HG02852 (cell line): Measurements from ENCODE around the gene DYSF.
"Not testable (repeated sequence)": the region's sequence is repeated elsewhere in the genome, so short reads cannot be mapped to it uniquely, and the experiment has no call there.

Experiments used
- ATAC-seq: cut with Tn5 transposase; IDR thresholded peaks from one replicate; pipeline ENCODE4 v1.9.1; 2021; ENCODE audit warnings: mild to moderate bottlenecking, moderate library complexity; ENCODE audit not compliant: unreplicated experiment

DYSF gene

DNA sequence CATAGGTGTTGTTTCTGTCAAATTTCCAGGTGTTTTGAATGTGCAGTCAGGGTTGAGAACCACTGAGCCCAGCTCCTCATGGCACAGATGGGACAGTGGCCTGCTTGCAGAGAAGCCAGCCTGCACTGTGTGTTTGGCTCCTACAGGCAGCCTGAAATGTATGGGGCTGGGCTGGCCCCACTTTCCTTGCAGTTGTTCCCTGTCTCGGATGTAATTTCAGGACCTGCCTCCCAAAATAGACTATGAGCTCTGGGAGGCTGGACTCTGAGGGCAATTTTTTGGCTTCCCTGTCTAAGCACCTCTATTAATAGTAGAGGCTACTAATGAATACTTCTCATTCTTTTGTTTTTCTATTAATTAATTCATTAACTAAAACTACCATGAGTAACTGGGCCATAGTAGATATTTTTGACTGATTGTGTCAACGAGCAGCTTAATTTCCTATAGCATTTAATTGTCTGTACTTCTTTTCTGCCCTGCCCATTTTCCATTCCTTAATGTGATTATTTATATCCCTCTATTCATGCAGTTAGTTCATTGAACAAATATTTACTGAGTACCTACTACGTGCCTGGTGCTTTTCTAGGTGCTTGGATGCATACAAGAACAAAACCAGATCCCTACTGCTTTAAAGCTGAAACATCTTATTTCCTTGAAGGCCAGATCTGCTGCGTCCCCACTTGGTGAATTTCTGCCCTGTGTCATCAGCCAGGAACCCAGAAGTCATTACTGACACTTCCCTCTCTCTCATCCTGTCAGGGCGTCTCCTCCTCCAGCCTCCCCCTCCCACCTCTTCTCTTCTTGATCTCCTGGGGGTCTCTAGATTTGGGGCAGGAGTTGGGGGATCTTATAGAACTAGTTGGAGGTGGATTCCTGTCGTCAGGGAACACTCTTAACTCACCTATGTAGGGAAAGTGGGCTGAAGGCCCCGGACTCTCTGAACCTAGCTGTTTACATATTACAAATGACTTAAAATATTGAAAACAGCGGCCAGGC, 16.3 kb downstream of the DYSF start:
- no peak for ATAC-seq

DNA sequence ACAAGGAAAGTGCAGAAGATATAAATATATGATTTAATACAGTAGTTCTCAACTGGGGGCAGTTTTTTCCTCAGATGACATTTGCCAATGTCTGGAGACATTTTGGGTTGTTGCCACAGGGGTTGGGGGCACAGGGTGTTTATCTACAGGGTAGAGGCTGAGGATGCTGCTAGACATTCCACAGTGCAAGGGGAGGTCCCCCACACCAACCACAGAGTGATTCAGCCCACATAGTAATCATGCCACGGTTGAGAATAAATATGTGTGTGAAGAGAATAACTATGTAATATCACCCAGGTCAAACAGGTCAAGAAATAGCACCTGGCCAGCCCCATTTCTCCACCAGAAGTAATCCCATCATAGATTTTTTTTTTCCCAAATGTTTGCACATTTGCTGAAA, 17.9 kb downstream of the DYSF start:
- ATAC-seq = no peak

DNA sequence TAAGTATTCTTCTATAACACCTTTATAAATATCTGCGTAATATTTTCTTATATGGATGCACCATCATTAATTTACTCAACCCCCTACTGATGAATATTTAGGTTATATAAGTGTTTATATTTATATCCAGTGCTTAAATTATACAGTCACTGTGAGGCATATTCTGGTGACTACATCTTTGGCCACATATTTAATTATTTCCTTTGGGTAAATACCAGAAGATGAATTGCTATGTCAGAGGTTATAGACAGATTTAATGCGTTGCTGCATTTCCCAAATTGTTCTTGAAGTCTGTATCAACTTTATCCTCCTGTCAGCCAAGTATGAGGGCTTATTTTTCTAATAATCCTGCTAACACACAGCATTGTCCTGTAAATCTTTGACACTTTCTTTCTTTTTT, 18.7 kb downstream of the DYSF start:
- no peak for ATAC-seq

DNA sequence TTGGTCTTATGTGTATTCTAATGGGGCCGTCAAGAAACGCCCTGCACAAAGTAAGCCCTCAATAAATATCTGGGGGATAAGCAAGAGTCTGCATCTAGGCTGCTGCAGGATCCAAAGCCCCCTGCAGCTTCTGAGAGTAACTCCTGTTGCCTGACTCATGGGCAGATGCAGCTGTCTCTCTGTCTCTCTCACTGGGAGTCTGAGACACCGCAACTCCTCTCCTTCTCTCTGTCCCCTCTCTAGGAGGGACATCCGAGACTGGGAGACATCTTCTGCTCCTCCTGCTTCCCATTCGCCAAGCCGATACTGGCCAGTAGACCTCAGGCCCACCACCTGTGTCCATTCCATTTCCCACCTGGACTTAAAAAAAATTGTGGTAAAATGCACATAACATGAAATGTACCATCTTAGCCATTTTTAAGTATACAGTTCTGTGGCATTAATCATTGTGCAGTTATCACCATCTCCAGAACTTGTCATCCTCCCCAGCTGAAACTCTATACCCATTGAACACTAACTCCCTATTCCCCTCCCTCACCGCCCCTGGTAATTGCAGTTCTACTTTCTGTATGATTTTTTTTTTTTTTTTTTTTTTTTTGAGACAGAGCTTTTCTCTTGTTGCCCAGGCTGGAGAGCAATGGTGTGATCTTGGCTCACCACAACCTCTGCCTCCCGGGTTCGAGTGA, 20.1 kb downstream of the DYSF start:
- no peak for ATAC-seq

DNA sequence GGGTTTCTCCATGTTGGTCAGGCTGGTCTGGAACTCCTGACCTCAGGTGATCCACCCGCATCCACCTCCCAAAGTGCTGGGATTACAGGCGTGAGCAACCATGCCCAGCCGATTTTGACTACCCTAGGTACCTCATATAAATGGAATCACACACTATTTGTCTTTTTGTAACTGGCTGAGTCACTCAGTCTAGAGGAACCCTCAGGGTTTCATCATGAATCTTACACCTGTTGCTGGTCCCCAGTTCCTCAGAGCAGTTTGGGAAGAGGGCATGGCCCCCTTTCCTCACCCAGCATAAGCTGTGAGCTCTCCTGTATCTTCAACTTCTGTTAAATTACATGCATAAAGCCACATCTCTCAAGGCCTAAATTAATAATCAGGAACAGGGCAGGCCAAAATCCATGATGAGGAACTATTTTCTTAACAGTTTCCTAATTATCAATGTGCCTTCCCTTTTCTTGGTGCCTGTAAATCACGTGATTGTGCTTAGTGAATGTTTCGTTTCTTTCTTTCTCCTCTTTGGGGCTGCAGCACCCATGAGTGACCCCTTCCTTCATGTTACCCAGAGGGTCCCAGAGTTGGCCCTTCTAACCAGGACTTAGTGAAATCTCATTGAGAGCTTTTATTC, 20.9 kb downstream of the DYSF start:
- ATAC-seq = no peak

DNA sequence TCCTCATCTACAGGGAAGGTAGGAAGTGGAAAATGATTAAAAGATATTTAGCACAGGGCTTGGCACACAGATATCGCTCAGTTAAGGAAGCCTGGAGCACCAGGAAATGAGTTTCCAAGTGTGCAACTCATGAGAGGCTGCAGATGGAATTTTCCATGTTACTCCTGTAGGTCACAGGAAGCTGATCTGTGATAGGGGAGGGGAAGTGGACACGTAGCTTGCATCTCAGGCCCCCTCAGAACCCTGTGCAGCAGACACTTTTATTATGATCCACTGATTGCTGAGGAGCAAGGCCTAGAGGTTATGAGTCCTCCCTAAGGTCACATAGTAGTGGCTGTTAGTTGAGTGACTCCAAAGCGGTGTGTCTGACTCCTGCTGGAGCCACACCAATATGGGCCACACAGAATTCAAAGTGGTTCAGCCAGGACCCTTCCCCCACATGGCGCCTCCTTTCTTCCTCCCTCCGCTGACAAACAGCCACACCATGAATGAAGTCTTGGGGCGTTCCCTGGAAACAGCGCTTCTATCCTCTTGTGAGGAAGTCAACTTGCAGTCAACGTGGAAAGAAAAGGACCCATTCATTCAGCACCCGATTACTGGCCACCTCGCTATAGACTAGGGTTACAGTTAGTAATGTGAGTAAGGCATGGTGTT, 21.5 kb downstream of the DYSF start:
- no peak for ATAC-seq

DNA sequence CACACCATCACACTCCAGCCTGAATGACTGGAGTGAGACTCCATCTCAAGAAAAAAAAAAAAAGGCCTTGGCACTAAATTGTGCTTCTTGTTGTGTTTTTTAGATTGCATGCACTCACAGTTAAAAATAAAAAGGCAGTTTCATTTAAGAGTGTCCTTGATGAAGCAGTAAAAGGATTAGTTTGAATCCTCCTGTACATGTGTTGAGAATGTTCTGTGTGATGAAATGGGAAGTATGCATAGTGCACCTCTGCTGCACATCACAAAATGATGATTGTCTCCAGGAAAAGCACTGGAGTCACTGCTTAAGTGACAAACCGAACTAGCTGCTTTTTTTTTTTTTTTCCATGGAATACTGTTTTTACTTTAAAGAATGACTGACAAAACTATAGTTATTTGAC, 23.1 kb downstream of the DYSF start:
- ATAC-seq = no peak

DNA sequence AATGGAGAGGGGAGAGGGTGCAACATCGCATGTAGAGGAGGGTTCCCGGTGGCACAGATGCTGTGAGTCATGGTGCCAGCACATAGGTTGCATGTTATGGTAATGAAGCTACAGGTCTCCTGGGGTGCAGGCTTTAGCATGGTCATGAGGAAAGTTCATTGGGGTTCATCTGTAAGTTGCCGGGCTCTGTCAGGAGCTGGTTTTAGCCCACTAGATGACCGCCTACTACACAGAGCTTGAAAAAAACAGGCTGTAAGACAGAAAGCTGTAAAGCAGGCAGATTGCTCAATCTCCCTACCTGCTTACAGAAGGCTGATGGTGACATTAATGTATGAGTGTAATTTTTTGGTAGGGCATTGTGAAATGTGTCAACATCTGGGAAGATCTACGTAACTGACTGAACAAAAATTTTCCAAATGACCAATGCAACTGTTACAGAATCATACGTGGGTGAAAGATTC, 23.9 kb downstream of the DYSF start:
- ATAC-seq = no peak

DNA sequence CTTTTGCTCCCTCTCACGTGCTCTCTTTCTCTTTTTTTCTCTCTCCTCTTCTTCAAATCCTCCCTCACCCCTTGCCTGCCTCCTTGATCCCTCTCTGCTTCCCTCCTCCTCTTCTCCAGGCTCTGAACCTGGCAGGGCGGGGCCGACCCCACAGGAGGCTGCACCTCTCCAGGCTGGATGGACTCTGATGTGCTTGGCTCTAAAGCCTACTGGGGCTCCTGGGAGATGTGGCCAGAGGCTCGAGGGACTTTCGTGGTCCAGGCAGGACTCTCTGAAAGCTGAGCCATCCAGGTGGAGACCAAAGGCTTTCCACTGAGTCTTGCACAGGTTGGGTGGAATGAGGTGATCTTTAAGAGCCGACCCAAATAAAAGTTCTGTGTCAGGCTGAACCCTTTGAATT, 25.4 kb downstream of the DYSF start:
- ATAC-seq = no peak

DNA sequence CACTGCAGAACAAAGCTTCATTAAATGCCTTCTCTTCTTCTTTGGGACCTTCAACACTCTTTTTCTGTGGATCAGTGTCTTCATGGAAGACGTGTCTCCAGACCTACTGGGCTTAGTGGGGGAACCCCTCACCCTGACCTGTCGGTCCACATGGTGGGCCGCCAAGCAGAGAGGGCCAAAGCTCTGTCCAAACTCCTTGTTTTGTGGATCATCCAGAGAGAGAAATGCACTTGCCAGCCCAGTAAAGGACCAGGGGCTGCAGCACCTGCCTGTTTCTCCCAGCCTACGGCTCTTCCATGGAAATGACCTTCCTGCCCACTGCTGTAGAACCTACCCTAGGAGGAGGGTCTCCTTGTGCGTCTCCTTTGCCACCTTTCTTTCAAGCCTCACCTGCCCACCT, 25.9 kb downstream of the DYSF start:
- no peak for ATAC-seq

DNA sequence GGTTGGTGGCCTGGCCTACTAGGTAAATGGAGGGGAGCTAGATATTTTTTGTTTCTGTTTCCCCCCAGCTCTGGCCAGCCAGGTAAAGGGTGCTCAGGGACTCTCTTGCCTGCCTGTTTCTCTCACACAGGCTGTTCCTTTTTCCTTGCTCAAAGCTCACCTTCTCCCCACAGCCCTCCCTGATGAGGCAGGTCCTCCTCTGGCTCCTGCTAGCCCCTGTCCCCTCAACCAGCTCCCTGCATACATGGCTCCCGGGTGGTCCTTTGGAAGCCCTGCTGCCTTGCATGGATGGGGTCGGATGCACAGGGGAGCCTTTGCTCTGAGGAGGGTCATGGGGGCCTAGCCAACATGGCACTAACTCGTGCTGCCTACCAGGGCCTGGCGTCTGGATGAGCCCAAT, 27.8 kb downstream of the DYSF start:
- ATAC-seq = no peak

DNA sequence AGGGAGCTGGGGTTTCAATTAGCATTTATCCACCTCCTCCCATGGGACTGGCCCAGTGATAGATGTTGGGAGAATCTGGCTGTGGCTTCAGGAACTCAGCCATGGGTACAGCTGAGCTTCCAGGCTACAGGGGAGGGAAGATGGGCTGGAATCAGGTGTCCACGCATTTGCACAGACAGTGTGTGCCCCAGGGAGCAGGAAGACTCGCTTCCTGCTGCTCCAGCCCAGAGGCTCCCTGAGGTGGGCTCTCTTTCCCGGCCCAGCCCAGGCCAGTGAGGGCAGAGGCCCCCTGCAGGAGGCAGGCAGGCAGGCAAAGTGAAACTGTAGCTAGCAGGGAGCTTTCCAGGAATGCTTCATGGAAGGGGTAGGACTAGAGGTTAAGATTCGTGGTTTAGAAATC, 28.7 kb downstream of the DYSF start:
- no peak for ATAC-seq

DNA sequence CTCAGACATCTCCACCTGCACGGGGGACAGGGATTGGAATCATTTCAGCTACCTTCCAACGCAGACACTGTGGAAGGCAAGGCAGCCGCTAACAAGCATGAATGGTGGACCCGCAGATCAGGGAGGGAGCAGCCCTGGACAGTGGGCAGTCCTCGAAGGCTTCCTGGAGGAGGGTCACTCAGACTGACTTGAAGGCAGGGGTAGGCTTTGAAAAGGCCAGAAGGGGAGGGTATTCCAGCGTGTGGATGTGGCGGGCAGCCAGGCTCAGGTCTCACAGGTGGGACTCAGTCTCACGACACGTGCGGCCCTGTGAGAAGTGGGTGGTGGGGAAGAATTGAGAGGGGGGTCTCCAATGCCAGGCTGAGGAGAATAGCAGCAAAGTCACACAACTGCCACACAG, 29.9 kb downstream of the DYSF start:
- no peak for ATAC-seq

DNA sequence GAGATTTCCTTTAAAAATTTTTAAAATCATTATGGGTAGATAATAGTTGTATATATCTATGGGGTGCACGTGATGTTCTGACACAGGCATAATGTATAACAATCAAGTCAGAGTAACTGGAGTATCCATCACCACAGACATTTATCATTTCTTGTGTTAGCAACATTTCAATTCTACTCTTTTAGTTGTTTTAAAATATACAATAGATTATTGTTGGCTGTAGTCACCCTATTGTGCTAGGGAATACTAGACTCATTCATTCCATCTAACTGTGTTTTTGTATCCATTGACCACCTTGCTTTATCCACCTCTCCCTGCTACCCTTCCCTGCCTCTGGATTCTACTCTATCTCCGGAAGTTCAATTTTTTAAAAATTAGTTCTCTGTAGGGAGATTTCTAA, 31.0 kb downstream of the DYSF start:
- no peak for ATAC-seq

DNA sequence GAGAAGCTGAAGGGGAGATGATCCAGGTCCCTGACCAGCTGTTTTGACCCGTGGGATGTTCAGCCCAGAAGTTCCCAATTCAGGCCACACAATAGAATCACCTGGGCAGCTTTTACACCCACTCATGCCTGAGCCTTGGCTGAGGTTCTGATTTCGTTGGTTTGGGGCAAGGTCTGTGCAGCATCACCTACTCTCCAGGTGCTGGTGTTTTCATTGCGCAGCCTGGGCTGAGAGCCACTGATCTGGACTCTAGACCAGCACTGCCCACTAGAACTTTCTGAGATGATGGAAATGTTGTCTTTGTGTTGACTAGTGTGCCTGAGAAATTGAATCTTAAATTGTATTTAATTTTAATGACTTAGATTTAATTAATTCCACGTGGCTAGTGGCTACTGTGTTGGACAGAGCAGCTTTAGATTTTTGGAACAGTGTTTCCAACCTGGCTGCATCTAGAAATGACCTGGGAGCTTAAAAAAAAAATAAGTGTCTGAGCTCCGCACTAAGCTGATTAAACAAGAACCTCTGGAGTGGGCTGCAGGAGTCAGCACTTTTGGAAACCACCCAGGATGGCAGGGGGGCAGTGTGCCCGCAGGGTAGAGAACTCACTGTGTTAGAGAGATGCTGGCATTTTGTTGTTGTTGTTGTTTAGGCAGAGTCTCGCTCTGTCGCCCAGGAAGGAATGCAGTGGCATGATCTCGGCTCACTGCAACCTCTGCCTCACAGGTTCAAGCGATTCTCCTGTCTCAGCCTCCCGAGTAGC, 33.7 kb downstream of the DYSF start:
- ATAC-seq = no peak

DNA sequence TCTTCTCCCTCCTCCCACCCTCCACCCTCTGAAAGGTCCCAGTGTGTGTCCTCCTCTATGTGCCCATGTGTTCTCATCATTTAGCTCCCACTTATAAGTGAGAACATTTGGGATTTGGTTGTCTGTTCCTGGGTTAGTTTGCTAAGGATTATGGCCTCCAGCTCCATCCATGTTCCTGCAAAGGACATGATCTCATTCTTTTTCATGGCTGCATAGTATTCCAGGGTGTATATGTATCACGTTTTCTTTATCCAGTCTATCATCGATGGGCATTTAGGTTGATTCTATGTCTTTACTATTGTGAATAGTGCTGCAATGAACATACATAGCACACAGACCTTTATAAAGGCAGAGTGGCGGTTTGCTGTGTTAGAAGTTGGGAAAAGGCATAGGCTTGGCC, 38.2 kb downstream of the DYSF start:
- ATAC-seq = not testable (repeated sequence)

DNA sequence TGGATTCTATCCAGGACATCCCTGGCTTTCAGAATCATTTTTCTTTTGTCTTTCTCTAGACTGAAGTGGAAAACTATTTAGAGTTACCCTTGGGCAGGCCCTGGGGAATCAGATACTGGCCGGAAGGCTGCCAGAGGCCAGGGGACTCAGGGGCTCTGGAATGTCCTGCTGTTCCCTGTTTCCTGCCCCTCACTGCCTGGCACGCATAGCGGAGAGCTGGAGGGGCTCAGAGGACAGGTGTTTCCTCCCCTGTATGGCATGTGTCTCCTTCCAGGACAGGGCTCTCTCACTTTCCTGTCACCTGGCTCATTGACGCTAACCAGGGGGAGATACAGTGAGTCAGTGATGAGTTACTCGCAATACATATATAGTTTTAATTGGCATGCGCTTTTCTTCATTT, 38.8 kb downstream of the DYSF start:
- no peak for ATAC-seq

DNA sequence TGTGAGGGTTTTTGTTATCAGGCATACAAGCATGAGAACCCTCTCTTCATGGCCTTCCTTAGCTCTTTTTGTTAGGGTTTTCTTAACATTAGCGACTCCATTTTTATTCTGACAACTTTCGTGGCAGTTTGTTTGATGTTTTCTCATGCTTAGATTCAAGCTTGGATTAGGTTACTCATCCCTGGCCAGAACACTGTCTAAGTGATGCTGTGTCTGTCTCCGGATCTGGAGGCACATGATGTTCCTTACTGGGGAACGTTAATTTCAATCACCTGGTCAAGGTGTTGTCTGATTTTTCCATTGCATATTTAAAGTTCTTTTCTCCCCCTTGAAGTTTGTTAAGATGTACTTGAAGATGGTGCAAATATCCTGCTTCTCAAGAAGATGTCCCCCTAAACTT, 40.7 kb downstream of the DYSF start:
- no peak for ATAC-seq

DNA sequence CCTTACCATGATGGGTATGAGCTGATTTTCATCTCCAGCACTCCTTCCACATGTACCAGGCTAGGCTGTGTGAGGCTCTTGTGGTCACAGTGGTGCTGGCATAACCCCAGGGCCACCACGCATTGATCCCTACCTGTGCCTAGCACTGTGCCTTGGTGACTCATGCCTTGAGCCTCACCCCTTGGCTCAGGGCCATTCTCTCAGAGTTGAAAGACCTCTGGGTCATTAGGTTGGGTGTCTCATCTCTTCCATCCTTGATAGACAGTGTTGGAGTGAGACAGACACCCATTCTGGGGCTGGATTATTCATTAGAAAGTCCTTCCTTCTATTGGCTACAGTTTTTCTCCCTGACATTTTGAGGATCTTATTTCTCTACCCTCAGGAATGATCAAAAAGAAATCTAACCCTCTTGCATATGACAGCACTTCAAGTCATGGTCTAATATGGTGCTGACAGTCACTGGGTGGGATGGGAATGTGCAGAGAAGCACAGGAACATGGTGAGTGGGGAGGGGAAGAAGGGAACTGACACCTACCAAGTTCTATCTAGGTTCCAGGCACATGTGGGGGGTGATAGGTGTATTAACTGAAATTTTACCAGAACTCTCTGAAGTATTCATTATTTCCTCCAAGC, 41.3 kb downstream of the DYSF start:
- ATAC-seq = no peak

DNA sequence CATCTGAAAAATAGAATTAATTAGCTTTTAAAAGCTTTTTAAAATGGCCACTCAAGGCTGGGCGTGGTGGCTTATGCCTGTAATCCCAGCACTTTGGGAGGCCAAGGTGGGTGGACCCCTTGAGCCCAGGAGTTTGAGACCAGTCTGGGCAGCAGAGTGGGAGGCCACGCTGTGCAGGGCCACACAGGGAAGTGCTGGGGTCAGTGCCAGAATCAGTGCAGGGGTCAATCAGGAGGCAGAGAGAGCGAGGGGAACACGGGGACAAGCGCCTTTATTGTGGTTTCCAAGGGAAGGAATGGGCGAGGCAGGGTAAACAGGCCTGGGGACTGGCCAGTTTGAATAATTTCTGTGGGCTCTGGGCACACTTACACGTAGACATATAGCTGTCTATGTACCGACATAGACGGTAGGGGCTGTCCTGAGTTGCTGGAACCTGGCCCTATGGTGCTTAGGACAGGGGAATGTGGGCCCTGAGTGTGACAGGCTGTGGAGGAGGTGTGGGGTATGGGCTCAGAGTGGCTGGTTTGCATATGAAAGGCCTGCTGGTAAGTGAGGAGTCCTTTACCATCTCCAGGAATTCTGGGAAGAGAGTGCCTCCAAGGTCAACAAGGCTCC, 42.9 kb downstream of the DYSF start:
- ATAC-seq = no peak
